GM12875 (cell line): ENCODE results near the gene ELF2.

ENCODE experiments used
- H3K4me3 ChIP-seq: one replicate; pipeline ENCODE4 v1.5.1; 2011; ENCODE audit warnings: low read depth, low read length, control low read depth
- TF ChIP-seq, protein P1 (sequence below): IDR thresholded peaks from 2 replicates; pipeline ENCODE4 v1.5.1; 2011; ENCODE audit warnings: low read depth, mild to moderate bottlenecking, control low read depth, inconsistent platforms, low read length, moderate library complexity, borderline replicate concordance; ENCODE audit not compliant: insufficient read depth

Gene ELF2

DNA sequence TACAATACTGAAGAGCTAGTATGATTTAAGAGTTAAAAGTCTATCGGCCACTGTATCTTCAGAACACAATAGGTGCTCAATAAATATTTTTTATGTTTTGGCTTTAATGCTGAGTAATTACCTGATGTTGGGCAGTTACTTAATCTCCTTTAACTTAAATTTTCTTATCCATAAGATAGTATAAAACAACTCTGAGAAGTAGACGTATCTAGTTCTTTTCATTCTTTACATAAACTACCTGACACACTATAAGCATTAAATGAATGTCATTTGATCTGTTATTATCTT is 22.9 kb downstream of the ELF2 start:
- TF ChIP-seq, protein P1, sequence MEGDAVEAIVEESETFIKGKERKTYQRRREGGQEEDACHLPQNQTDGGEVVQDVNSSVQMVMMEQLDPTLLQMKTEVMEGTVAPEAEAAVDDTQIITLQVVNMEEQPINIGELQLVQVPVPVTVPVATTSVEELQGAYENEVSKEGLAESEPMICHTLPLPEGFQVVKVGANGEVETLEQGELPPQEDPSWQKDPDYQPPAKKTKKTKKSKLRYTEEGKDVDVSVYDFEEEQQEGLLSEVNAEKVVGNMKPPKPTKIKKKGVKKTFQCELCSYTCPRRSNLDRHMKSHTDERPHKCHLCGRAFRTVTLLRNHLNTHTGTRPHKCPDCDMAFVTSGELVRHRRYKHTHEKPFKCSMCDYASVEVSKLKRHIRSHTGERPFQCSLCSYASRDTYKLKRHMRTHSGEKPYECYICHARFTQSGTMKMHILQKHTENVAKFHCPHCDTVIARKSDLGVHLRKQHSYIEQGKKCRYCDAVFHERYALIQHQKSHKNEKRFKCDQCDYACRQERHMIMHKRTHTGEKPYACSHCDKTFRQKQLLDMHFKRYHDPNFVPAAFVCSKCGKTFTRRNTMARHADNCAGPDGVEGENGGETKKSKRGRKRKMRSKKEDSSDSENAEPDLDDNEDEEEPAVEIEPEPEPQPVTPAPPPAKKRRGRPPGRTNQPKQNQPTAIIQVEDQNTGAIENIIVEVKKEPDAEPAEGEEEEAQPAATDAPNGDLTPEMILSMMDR = no peak

DNA sequence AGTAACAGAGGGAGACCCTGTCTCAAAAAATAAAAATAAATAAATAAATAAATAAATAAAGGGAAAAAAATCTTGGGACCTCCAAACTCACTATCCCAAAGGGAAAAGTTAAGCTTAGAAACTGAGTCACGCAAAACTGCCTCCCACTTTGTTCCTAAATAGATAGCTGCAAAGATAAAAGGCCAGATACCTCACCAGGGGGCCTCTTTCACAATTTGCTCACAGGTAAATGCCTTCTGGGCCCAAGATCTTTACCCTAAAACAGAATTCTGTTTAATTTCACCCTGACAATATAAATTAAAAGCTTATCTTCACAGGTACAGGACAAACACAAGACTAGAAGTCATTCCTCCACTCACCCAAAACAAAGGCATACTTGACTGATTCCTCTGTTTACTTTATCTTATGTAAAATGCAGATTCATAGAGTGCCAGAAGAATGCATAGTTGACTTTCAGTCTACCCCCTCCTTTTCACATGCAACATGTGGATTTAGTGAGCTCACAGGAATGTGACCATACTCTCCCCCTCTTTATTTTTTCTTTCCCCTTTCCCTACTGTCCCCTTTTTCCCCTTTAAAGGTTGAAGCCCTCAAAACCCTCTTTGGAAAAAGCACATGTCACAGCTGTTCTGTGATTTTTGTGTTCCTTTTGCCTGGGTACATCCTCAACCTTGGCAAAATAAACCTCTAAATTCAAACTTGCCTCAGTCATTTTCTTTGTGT is 23.4 kb downstream of the ELF2 start:
- TF ChIP-seq, protein P1 = no peak
- no peak overlapping the region for H3K4me3 ChIP-seq

More for the DNA sequence above, 22.9 kb downstream of the ELF2 start:
- no peak overlapping the region for H3K4me3 ChIP-seq

DNA sequence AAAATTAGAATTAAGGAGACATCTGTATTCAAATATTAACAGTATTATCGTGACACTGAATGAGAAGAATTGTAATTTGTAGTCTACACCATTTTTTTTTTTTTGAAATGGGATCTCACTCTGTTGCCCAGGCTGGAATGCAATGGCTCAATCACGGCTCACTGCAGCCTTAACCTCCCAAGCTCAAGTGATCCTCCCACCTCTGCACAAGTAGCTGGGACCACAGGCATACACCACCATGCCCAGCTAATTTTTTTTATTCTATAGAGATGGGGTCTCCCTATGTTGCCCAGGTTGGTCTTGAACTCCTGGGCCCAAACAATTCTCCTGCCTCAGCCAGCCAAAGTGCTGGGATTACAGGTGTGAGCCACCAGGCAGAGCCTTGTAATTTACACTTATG is 24.8 kb downstream of the ELF2 start:
- TF ChIP-seq, protein P1 = no peak

DNA sequence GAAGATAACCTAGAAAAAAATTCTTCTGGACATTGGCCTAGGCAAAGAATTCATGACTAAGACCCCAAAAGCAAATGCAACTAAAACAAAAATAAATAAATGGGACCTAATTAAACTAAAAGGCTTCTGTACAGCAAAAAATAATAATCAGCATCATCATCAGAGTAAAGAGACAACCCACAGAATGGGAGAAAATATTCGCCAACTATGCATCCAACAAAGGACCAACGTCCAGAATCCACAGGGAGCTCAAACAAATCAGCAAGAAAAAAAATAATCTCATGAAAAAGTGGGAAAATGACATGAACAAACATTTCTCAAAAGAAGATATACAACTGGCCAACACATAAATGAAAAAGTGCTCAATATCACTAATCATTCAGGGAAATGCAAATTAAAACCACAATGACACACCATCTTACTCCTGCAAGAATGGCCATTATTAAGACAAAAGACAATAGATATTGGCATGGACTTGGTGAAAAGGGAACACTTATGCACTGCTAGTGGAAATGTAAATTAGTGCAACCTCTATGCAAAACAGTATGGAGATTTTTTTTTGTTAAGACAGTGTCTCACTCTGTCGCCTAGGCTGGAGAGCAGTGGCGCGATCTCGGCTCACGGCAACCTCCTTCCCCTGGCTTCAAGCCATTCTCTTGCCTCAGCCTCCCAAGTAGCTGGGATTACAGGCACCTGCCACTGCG is 29.9 kb downstream of the ELF2 start:
- TF ChIP-seq, protein P1 = no peak
- no peak overlapping the region for H3K4me3 ChIP-seq

More for the DNA sequence above, 24.8 kb downstream of the ELF2 start:
- no peak overlapping the region for H3K4me3 ChIP-seq

DNA sequence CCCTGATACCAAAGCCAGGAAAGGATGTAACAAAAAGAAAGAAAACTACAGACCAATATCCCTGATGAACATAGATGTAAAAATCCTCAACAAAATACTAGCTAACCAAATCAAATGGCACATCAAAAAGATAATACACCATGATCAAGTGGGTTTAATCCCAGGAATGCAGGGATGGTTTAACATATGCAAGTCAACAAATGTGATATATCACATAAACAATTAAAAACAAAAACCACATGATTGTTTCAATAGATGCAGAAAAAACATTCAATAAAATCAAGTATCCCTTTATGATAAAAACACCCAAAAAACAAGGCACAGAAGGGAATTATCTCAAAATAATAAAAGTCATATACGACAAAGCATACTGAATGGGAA is 31.5 kb downstream of the ELF2 start:
- no peak overlapping the region for H3K4me3 ChIP-seq

DNA sequence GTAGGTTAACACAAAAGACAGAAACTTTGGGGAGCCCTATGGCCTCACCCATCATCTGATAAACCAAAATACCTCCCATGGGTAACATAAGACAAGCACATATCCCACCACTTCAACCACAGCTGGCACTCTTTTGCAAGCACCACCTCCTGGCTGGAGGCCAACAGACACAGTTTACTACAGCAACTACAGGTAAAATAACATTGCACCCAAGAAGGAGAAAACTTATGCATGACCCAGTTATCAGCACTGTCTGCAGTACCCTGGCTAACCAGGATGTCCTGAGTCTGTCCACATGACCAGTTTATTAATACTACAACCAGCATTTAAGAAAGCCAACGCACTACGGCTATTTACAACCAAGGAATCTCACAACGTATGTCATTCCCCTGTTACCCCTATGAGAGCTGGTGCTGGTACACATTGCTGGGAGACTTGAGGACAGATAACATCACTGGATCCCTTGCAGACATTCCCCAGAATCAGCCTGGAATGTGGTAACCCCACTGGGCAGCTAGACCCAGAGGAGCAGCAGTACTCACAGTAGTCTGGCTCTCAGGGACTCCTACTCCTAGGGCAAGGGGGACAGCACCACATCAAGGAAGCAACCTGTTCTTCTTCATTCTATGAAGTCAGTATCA is 32.0 kb downstream of the ELF2 start:
- no peak overlapping the region for H3K4me3 ChIP-seq
- TF ChIP-seq, protein P1 = no peak

More for the DNA sequence above, 31.5 kb downstream of the ELF2 start:
- TF ChIP-seq, protein P1 = no peak
